ENCODE results near the gene TOX4. TPM values are rescaled to one million over a fixed set of nuclear protein-coding genes. Genes with fewer than 3 reads are reported as not detected.
A peak's percentile ranks its signal among the peaks of the same experiment; 100 is the strongest.

Gene TOX4
- total RNA-seq, 2 donors from 2014 or later, result 53.2 to 58.2 TPM

DNA sequence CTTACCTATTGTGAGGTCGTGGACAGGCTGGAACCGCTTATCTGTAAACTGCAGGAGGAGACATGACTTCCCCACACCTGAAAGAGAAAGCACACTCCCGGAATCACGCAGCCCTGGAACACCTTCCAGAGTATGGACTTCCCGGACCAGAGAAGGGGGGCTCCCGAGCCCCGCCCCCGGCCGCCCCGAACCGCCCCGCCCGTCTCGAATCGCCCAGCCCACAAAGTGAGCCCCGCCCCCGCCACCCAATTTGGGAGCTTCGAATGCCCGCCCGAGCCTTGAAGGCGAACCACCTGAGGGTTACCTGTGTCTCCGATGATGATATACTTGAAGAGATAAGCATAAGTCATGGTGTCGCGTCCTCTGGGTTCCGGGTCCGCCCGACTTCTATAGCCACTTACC, 471 bp upstream of the TOX4 start:
- intact Hi-C loops (cut with DNase I), result loop anchor here (2.0 kb wide), 1 partner anchor 20 kb away; the partner anchor contains the start of gene CHD8
- WGBS, result under 1% methylated on average over 21 of the region's 27 CpGs

DNA sequence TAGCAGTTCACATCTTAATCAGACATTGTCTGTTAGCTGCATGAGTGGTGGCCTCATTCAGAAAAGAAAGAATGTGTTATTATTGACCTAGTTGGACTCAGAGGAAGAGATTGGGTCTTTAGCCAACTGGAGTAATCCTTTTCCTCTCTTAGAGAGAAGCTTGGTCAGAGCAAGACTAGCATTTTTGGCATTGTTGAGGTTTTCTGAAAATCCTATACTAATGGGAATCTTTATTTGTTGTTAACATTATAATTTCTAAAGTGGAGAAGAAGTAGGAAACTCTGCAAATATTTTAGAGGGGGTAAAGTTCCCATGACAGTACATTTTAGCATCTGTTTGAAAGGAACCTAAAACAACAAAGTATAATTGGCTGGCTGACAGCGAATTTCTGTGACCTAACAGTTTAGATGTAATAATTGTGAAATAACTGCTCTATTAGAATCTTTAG, 9.7 kb downstream of the TOX4 start:
- Histone ChIP-seq H3K4me3 (no peak overlapping the region), H3K4me1 (replicated peaks) (no peaks in the 10 kb centered on the region), H3K36me3 (peaks cover 5 to 12% of the 10 kb centered on the region in 2 donors), H3K27me3 (replicated peaks; ENCODE audit: insufficient read depth) (no peaks in the 10 kb centered on the region), H3K27ac (no peak overlapping the region), H3K9me3 (no peaks in the 10 kb centered on the region)
- WGBS, result 79% methylated on average over 1 of the region's 1 CpG
- intact Hi-C loops (cut with DNase I), result no loop called here
- no peak for DNase-seq (ENCODE audit: low spot score)
- TF ChIP-seq, protein P1, sequence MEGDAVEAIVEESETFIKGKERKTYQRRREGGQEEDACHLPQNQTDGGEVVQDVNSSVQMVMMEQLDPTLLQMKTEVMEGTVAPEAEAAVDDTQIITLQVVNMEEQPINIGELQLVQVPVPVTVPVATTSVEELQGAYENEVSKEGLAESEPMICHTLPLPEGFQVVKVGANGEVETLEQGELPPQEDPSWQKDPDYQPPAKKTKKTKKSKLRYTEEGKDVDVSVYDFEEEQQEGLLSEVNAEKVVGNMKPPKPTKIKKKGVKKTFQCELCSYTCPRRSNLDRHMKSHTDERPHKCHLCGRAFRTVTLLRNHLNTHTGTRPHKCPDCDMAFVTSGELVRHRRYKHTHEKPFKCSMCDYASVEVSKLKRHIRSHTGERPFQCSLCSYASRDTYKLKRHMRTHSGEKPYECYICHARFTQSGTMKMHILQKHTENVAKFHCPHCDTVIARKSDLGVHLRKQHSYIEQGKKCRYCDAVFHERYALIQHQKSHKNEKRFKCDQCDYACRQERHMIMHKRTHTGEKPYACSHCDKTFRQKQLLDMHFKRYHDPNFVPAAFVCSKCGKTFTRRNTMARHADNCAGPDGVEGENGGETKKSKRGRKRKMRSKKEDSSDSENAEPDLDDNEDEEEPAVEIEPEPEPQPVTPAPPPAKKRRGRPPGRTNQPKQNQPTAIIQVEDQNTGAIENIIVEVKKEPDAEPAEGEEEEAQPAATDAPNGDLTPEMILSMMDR (IDR thresholded peaks at IDR 0.05), result no peak
- TF ChIP-seq POLR2AphosphoS5 (IDR thresholded peaks at IDR 0.05), result no peak
- TF ChIP-seq POLR2A (IDR thresholded peaks at IDR 0.05), result no peak

More for the DNA sequence above, 471 bp upstream of the TOX4 start:
- TF ChIP-seq POLR2AphosphoS5 (IDR thresholded peaks at IDR 0.05), result peak; percentile 44
- TF ChIP-seq, protein P1 (IDR thresholded peaks at IDR 0.05), result no peak
- Histone ChIP-seq H3K9me3 (no peaks in the 10 kb centered on the region), H3K4me3 (peak overlapping the region; percentile 84 to 86), H3K36me3 (no peaks in the 10 kb centered on the region), H3K27ac (peak overlapping the region; percentile 93 to 95), H3K27me3 (replicated peaks; ENCODE audit: insufficient read depth) (no peaks in the 10 kb centered on the region), H3K4me1 (replicated peaks) (no peaks in the 10 kb centered on the region)
- peak; percentile 91 for DNase-seq (ENCODE audit: low spot score)

DNA sequence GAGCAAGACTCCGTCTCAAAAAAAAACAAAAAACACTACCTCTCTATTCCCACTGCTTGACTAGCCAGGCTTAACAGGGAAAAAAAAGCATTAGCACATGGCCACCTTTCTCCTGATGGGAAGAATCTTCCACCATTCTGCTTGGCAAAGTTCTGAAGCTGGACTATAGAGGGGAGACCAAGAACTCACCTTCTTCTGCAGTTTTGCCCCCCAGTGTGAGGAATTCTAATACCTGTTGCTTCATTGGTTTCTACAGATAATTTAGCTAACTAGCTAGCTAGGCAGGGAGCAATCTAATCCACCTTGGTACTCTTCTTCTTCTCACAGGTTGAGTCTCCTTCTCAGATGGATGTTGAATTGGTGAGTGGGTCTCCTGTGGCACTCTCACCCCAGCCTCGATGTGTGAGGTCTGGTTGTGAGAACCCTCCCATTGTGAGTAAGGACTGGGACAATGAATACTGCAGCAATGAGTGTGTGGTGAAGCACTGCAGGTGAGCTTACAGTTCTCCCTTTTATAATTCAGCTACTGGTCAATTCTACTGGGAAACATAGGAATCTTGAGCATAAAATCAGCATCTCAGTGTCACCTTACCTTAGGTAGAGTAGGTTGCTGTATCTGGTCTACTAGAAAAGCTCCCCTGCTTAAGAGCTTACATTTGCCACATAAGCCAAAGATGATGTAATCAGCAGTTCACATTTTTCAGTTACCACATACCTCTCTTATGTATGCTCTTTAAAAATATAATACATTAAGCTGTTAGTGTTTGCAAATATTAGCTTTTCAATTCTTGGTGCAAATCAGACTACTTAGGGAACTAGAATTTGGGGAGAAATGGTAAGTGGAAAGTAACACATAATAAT, 18.1 kb downstream of the TOX4 start:
- no peak for DNase-seq (ENCODE audit: low spot score)
- Histone ChIP-seq H3K4me3 (no peak overlapping the region), H3K27ac (no peak overlapping the region), H3K27me3 (replicated peaks; ENCODE audit: insufficient read depth) (no peaks in the 10 kb centered on the region), H3K4me1 (replicated peaks) (peaks cover 3% of the 10 kb centered on the region), H3K9me3 (no peaks in the 10 kb centered on the region), H3K36me3 (peaks cover under 1 to 30% of the 10 kb centered on the region in 2 donors)
- WGBS, result 85% methylated on average over 2 of the region's 2 CpGs
- TF ChIP-seq POLR2AphosphoS5 (IDR thresholded peaks at IDR 0.05) (no peak), POLR2A (IDR thresholded peaks at IDR 0.05) (no peak)
- TF ChIP-seq, protein P1 (IDR thresholded peaks at IDR 0.05), result no peak
- intact Hi-C loops (cut with DNase I), result loop anchor here (5.0 kb wide), 1 partner anchor 62 kb away; no protein-coding TSS in a partner anchor

DNA sequence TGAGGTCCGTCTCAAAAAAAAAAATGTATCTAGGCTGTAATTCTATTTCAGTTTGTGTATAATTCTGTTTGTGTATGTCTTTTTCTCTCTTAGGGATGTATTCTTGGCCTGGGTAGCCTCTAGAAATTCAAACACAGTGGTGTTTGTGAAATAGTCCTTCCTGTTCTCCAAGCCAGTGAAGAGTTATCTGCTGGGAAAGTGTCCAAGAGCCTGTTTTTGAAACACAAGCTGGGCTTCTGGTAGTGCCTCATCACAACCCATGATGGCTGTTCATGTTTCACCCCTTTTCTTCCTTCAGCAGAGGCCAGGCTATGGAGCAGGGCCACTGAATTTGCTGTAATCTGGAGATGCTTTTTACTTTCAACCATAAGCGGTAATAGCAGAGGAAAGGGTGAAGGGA, 19.5 kb downstream of the TOX4 start:
- Histone ChIP-seq H3K4me1 (replicated peaks) (peaks cover 3% of the 10 kb centered on the region), H3K9me3 (no peaks in the 10 kb centered on the region), H3K27ac (no peak overlapping the region), H3K36me3 (peaks cover 0 to 23% of the 10 kb centered on the region in 2 donors), H3K4me3 (no peak overlapping the region), H3K27me3 (replicated peaks; ENCODE audit: insufficient read depth) (no peaks in the 10 kb centered on the region)
- intact Hi-C loops (cut with DNase I), result loop anchor here (5.0 kb wide), 1 partner anchor 61 kb away; no protein-coding TSS in a partner anchor
- 80% methylated on average over 2 of the region's 2 CpGs for WGBS
- DNase-seq (ENCODE audit: low spot score), result no peak
- TF ChIP-seq POLR2A (IDR thresholded peaks at IDR 0.05) (no peak), POLR2AphosphoS5 (IDR thresholded peaks at IDR 0.05) (no peak)
- TF ChIP-seq, protein P1 (IDR thresholded peaks at IDR 0.05), result no peak
